NCI-H446 treated with DMSO at 0.1 percent for 48 hours (cell line): Measurements from ENCODE around the gene NR3C2.
"Not testable (repeated sequence)": the region's sequence is repeated elsewhere in the genome, so short reads cannot be mapped to it uniquely, and the experiment has no call there.

Experiments
- DNase-seq: peaks from one replicate; lab custom pipeline; 2025; lab: John Stamatoyannopoulos, UW

The NR3C2 gene

GRCh38 chr4:148369919-148370318 is 72.3 kb downstream of the NR3C2 start:
- DNase-seq = no peak

GRCh38 chr4:148367756-148368155 is 74.5 kb downstream of the NR3C2 start:
- no peak for DNase-seq

GRCh38 chr4:148366251-148366650 is 76.0 kb downstream of the NR3C2 start:
- DNase-seq = no peak

GRCh38 chr4:148364525-148364924 is 77.7 kb downstream of the NR3C2 start:
- no peak for DNase-seq

GRCh38 chr4:148359769-148360168 is 82.4 kb downstream of the NR3C2 start:
- no peak for DNase-seq

GRCh38 chr4:148355442-148356123 is 86.6 kb downstream of the NR3C2 start:
- DNase-seq = no peak

GRCh38 chr4:148354186-148354585 is 88.0 kb downstream of the NR3C2 start:
- DNase-seq = no peak

- DNase-seq = no peak
Observed at GRCh38 chr4:148353571-148353970, 88.6 kb downstream of the NR3C2 start.

- no peak for DNase-seq
Observed at GRCh38 chr4:148349153-148349552, 93.1 kb downstream of the NR3C2 start.

GRCh38 chr4:148346657-148347056 is 95.6 kb downstream of the NR3C2 start:
- DNase-seq = no peak

- no peak for DNase-seq
Observed at GRCh38 chr4:148345509-148345908, 96.7 kb downstream of the NR3C2 start.

GRCh38 chr4:148344941-148345340 is 97.3 kb downstream of the NR3C2 start:
- peak; percentile 49 for DNase-seq

GRCh38 chr4:148344352-148344751 is 97.9 kb downstream of the NR3C2 start:
- no peak for DNase-seq

GRCh38 chr4:148341980-148342800 is 100.0 kb downstream of the NR3C2 start:
- DNase-seq = no peak

GRCh38 chr4:148335133-148335532 is 107.1 kb downstream of the NR3C2 start:
- DNase-seq = no peak

- no peak for DNase-seq
Observed at GRCh38 chr4:148333265-148333664, 108.9 kb downstream of the NR3C2 start.

- DNase-seq = no peak
Observed at GRCh38 chr4:148332486-148332885, 109.7 kb downstream of the NR3C2 start.

GRCh38 chr4:148330724-148331123 is 111.5 kb downstream of the NR3C2 start:
- no peak for DNase-seq

- DNase-seq = no peak
Observed at GRCh38 chr4:148330161-148330560, 112.1 kb downstream of the NR3C2 start.

GRCh38 chr4:148329751-148330150 is 112.5 kb downstream of the NR3C2 start:
- no peak for DNase-seq

GRCh38 chr4:148327683-148328082 is 114.5 kb downstream of the NR3C2 start:
- DNase-seq = no peak

- not testable (repeated sequence) for DNase-seq
Observed at GRCh38 chr4:148323316-148323715, 118.9 kb downstream of the NR3C2 start.

GRCh38 chr4:148315049-148315448 is 127.2 kb downstream of the NR3C2 start:
- no peak for DNase-seq
